K562 (cell line): ENCODE results near the gene C1orf21.

Source experiments
- CHD1 ChIP-seq: fragments of 200-600 bp; sonication (generic); IDR thresholded peaks from one replicate; pipeline ENCODE4 v1.6.1; 2012; ENCODE audit warnings: mild to moderate bottlenecking, moderate library complexity, low read length, inconsistent platforms
- EGR1 ChIP-seq: fragments of 450-650 bp; conservative IDR thresholded peaks from 2 replicates; pipeline ENCODE4 v1.6.1; 2017; ENCODE audit warnings: mild to moderate bottlenecking
- FUS ChIP-seq: fragments of 200-400 bp; formaldehyde crosslinking; optimal IDR thresholded peaks from 2 replicates; pipeline ENCODE3; 2017; ENCODE audit warnings: low read depth, low read length
- JUN ChIP-seq, 2 experiments: sonication (generic) in 1 of 2; formaldehyde crosslinking in 1 of 2; IDR thresholded peaks; 2 replicates each; pipeline versions ENCODE4 v1.6.1 to v1.8.0; 2012 to 2022; ENCODE audit warnings: borderline replicate concordance in 2 of 2, mild to moderate bottlenecking in 2 of 2, improper control_type of control experiment in 1 of 2, low read depth in 1 of 2, low read length in 1 of 2, missing genetic modification reagents in 1 of 2
- MTF1 ChIP-seq: fragments of 250-450 bp; sonication (Bioruptor Pico); IDR thresholded peaks from 2 replicates; pipeline ENCODE4 v1.9.0; 2021; ENCODE audit warnings: moderate library complexity, mild to moderate bottlenecking, inconsistent platforms, borderline replicate concordance
- PCBP1 ChIP-seq: fragments of 200-400 bp; formaldehyde crosslinking; IDR thresholded peaks from 2 replicates; pipeline ENCODE4 v1.6.1; 2018; ENCODE audit warnings: mild to moderate bottlenecking, low read depth, low read length; ENCODE audit not compliant: poor library complexity, severe bottlenecking
- PHF20 ChIP-seq: fragments of 450-650 bp; IDR thresholded peaks from 2 replicates; pipeline ENCODE4 v1.6.1; 2018; ENCODE audit not compliant: partially characterized antibody
- YBX1 ChIP-seq: fragments of 450-650 bp; IDR thresholded peaks from 2 replicates; pipeline ENCODE4 v1.7.1; 2016; ENCODE audit warnings: mild to moderate bottlenecking
- TF ChIP-seq, protein P1 (sequence below), 2 experiments: fragments of 450-650 bp; formaldehyde crosslinking in 1 of 2; IDR thresholded peaks; 2 replicates each; pipeline versions ENCODE4 v1.4.0 to v1.6.1; 2014 to 2020; ENCODE audit warnings: mild to moderate bottlenecking in 2 of 2, borderline replicate concordance in 1 of 2, low read depth in 1 of 2

DNA sequence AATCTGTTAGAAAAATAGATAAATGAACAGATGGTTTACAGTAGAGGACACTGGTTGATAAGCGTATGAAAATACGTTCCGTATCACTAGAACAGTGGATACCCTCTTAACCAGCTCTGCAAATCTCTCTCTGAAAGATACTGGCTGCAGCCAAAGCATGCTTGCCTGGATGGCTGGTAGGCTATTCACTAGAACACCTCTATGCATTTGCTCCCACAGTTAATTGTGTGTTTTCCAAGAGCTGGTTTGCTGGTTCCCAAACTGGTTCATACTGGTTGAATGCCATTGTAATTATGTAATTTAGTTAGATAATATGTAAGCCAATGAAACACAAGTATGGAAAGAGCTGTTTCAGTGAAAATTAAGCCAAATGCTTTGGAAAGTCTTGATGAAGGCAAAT lies 126.6 kb downstream of the C1orf21 start:
- TF ChIP-seq PHF20 (no peak), EGR1 (no peak), PCBP1 (no peak), JUN (IDR thresholded peaks at IDR 0.05; ENCODE audit: borderline replicate concordance, low read depth, low read length) (no peak), JUN (CRISPR knock-in tag; IDR thresholded peaks at IDR 0.05; ENCODE audit: borderline replicate concordance) (no peak), CHD1 (no peak), YBX1 (no peak), MTF1 (CRISPR knock-in tag) (no peak), FUS (no peak)
- TF ChIP-seq, protein P1, sequence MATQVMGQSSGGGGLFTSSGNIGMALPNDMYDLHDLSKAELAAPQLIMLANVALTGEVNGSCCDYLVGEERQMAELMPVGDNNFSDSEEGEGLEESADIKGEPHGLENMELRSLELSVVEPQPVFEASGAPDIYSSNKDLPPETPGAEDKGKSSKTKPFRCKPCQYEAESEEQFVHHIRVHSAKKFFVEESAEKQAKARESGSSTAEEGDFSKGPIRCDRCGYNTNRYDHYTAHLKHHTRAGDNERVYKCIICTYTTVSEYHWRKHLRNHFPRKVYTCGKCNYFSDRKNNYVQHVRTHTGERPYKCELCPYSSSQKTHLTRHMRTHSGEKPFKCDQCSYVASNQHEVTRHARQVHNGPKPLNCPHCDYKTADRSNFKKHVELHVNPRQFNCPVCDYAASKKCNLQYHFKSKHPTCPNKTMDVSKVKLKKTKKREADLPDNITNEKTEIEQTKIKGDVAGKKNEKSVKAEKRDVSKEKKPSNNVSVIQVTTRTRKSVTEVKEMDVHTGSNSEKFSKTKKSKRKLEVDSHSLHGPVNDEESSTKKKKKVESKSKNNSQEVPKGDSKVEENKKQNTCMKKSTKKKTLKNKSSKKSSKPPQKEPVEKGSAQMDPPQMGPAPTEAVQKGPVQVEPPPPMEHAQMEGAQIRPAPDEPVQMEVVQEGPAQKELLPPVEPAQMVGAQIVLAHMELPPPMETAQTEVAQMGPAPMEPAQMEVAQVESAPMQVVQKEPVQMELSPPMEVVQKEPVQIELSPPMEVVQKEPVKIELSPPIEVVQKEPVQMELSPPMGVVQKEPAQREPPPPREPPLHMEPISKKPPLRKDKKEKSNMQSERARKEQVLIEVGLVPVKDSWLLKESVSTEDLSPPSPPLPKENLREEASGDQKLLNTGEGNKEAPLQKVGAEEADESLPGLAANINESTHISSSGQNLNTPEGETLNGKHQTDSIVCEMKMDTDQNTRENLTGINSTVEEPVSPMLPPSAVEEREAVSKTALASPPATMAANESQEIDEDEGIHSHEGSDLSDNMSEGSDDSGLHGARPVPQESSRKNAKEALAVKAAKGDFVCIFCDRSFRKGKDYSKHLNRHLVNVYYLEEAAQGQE (IDR thresholded peaks at IDR 0.05; ENCODE audit: borderline replicate concordance): peak; percentile 23; the same call in 1 of the 2 replicates
- TF ChIP-seq, protein P1 (CRISPR knock-in tag; IDR thresholded peaks at IDR 0.05; ENCODE audit: low read depth): no peak
